ENCODE results near the gene DISP3. TPM values are rescaled to one million over a fixed set of nuclear protein-coding genes. Genes with fewer than 3 reads are reported as not detected.

The DISP3 gene
- total RNA-seq, 1 experiment from 2014 or later = 2.3 TPM

DNA sequence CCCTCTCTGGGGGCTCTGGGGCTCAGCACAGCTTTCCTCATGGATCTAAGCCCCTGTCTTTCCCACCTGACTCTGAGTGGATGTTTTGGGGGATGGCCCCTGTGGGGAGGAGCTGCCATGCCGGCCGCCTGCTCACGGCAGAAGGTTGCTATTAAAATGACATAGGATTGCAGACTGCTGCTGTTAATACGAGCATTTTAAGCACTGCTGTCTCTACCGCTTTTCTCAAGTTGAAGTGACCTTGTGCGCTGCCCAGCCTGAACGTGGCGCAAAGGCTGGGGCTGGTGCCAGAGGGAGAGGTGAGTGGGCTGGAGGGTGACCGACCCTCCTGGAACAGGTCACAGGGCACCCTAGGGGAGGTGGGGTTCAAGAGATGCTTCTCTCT, 58.4 kb downstream of the DISP3 start:
- H3K27ac ChIP-seq (ENCODE audit: low read depth, low read length) = no peak overlapping the region
- intact Hi-C loops (cut with micrococcal nuclease) = no loop called here
- H3K27me3 ChIP-seq (ENCODE audit: insufficient read depth, low read length) = peaks cover 15% of the 10 kb centered on the region
- ChIA-PET POLR2A (no interaction called here), RAD21 (ENCODE audit: low non-redundant PET in 1 of 2, low total read pairs in 2 of 2, uncharacterized antibody in 2 of 2, unreplicated experiment in 2 of 2) (no interaction called here), CTCF (no interaction called here)
- DNase-seq (ENCODE audit: low read depth, low spot score) = no peak
- BruUV-seq (replicated peaks) = no TSS peak
- ATAC-seq = no peak
- TF ChIP-seq RAD21 (IDR thresholded peaks at IDR 0.05; ENCODE audit: low read depth) = no peak
- no peak for TF ChIP-seq ZNF274 (IDR thresholded peaks at IDR 0.05; ENCODE audit: low read depth, low read length)
- no peak for TF ChIP-seq JUND (IDR thresholded peaks at IDR 0.05)
- TF ChIP-seq POLR2AphosphoS5 (IDR thresholded peaks at IDR 0.05; ENCODE audit: low read depth, low read length) = no peak
- no peak for TF ChIP-seq ELF1 (IDR thresholded peaks at IDR 0.05; ENCODE audit: borderline replicate concordance, low read depth)
- TF ChIP-seq MAX (IDR thresholded peaks at IDR 0.05) = no peak
- TF ChIP-seq EGR1 (IDR thresholded peaks at IDR 0.05; ENCODE audit: low read depth) = no peak
- no peak for TF ChIP-seq CBX3 (IDR thresholded peaks at IDR 0.05; ENCODE audit: low read depth)
- TF ChIP-seq FOSL1 (IDR thresholded peaks at IDR 0.05; ENCODE audit: low read depth) = no peak
- no peak for TF ChIP-seq SRF (IDR thresholded peaks at IDR 0.05; ENCODE audit: low read depth)
- TF ChIP-seq, protein P1, sequence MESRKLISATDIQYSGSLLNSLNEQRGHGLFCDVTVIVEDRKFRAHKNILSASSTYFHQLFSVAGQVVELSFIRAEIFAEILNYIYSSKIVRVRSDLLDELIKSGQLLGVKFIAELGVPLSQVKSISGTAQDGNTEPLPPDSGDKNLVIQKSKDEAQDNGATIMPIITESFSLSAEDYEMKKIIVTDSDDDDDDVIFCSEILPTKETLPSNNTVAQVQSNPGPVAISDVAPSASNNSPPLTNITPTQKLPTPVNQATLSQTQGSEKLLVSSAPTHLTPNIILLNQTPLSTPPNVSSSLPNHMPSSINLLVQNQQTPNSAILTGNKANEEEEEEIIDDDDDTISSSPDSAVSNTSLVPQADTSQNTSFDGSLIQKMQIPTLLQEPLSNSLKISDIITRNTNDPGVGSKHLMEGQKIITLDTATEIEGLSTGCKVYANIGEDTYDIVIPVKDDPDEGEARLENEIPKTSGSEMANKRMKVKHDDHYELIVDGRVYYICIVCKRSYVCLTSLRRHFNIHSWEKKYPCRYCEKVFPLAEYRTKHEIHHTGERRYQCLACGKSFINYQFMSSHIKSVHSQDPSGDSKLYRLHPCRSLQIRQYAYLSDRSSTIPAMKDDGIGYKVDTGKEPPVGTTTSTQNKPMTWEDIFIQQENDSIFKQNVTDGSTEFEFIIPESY (IDR thresholded peaks at IDR 0.05; ENCODE audit: extremely low read depth, insufficient replicate concordance, low read length) = no peak
- TF ChIP-seq EZH2 (IDR thresholded peaks at IDR 0.05) = no peak
- no peak for TF ChIP-seq YY1 (IDR thresholded peaks at IDR 0.05; ENCODE audit: extremely low read depth, insufficient replicate concordance, low read depth, low read length)
- TF ChIP-seq ZFX (IDR thresholded peaks at IDR 0.05) = no peak
- TF ChIP-seq CEBPB (IDR thresholded peaks at IDR 0.05; ENCODE audit: low read depth) = no peak
- H3K36me3 ChIP-seq (ENCODE audit: control insufficient read depth in 1 of 2, insufficient read depth in 2 of 2, low read length in 2 of 2) = no peaks in the 10 kb centered on the region
- H3K9me3 ChIP-seq (ENCODE audit: control insufficient read depth in 1 of 2, insufficient read depth in 1 of 2, low read depth in 1 of 2, low read length in 2 of 2) = no peaks in the 10 kb centered on the region
- no peak overlapping the region for H2AFZ ChIP-seq (ENCODE audit: low read depth, low read length, poor library complexity, severe bottlenecking)
- H3K9me2 ChIP-seq (ENCODE audit: insufficient read depth) = no peaks in the 10 kb centered on the region
- H3K4me3 ChIP-seq (replicated peaks in 1 of 2; ENCODE audit: low read depth in 1 of 2, low read length in 2 of 2) = no peak overlapping the region
- H3K79me2 ChIP-seq (ENCODE audit: insufficient read depth, low read length) = no peaks in the 10 kb centered on the region
- H4K20me1 ChIP-seq (ENCODE audit: insufficient read depth) = no peaks in the 10 kb centered on the region
- H3K9ac ChIP-seq (ENCODE audit: low read length) = no peak overlapping the region
- no peak overlapping the region for H3K4me2 ChIP-seq (ENCODE audit: low read length)
- H3K4me1 ChIP-seq (ENCODE audit: control insufficient read depth in 1 of 2, insufficient read depth in 2 of 2, low read length in 2 of 2) = no peaks in the 10 kb centered on the region

Measured in HCT116 (cell line).